Mononuclear cell (primary cell): ENCODE results near the gene ZNRF2. TPM values are rescaled to one million over a fixed set of nuclear protein-coding genes. Genes with fewer than 3 reads are reported as not detected.
"Not testable (repeated sequence)": the region's sequence is repeated elsewhere in the genome, so short reads cannot be mapped to it uniquely, and the experiment has no call there.

Experiments used
- H3K27me3 ChIP-seq: 2 replicates; pipeline ENCODE4 v1.6.0; 2011; ENCODE audit warnings: low read length, control low read depth; ENCODE audit not compliant: insufficient read depth
- H3K4me1 ChIP-seq: 2 replicates; pipeline ENCODE4 v1.5.1; 2011; ENCODE audit warnings: mild to moderate bottlenecking, low read length, control low read depth; ENCODE audit not compliant: insufficient read depth
- H3K4me3 ChIP-seq: 2 replicates; pipeline ENCODE4 v1.5.1; 2011; ENCODE audit warnings: mild to moderate bottlenecking, low read length, moderate library complexity
- H3K9me3 ChIP-seq: 2 replicates; pipeline ENCODE4 v1.5.1; 2011; ENCODE audit warnings: low read depth, mild to moderate bottlenecking, control low read depth, low read length
- total RNA-seq: library from RNA; depleted of rRNA; stranded (reverse); fragments of >200 nt; gene quantifications from one replicate; pipeline ENCODE4 v1.2.3, GENCODE V29; 2012

The ZNRF2 gene
- total RNA-seq, 1 donor: 34.1 TPM

- no peak overlapping the region for H3K4me3 ChIP-seq
- no peaks in the 10 kb centered on the region for H3K9me3 ChIP-seq
Observed at GRCh38 chr7:30367561-30367960, 83.2 kb downstream of the ZNRF2 start.

DNA sequence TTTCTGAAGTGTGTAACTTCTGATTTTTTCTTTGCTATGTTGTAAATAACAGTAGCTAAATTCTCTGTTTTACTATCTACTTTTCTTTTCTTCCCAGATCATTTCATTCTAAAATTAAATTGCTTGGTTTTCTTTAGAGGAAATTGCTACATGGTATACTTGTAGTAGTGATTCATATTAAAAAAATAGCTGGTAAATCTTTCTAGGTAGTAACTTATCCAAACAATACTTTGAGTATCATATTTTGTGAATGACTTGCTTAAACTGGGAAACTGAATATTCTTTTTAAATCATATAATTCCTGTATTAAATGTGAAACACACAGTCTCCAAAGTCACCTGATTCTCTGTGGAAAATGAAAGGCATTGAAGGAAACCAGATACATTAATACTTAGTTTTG lies 85.5 kb downstream of the ZNRF2 start:
- Histone ChIP-seq H3K4me3 (no peak overlapping the region), H3K9me3 (no peaks in the 10 kb centered on the region), H3K4me1 (peaks cover under 1% of the 10 kb centered on the region), H3K27me3 (no peaks in the 10 kb centered on the region)

More at GRCh38 chr7:30367561-30367960, 83.2 kb downstream of the ZNRF2 start:
- H3K4me1 ChIP-seq: peaks cover 9% of the 10 kb centered on the region
- H3K27me3 ChIP-seq: no peaks in the 10 kb centered on the region

GRCh38 chr7:30371321-30371720 lies 86.9 kb downstream of the ZNRF2 start:
- Histone ChIP-seq H3K4me3 (no peak overlapping the region), H3K4me1 (no peaks in the 10 kb centered on the region), H3K9me3 (no peaks in the 10 kb centered on the region), H3K27me3 (no peaks in the 10 kb centered on the region)

DNA sequence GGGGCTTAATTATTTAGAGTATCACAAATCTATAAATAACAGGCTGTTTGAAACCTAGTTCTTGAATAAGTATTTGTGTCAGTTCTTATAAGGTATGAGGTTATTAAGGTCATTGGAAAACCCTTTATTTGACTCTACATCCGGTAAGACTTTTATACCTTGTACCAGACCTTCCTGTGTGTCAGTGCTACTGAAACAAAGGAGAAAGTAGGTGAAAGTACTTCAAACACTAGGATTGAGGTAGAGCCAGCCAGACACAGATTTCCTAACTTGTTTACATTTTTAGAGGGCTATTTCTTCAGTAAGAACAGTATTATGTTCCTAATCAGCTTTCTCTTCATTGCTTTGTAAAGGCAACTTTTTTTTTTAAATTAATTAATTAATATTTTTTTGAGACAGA lies 93.9 kb downstream of the ZNRF2 start:
- no peaks in the 10 kb centered on the region for H3K9me3 ChIP-seq
- H3K4me3 ChIP-seq: no peak overlapping the region
- no peaks in the 10 kb centered on the region for H3K27me3 ChIP-seq
- H3K4me1 ChIP-seq: no peaks in the 10 kb centered on the region

DNA sequence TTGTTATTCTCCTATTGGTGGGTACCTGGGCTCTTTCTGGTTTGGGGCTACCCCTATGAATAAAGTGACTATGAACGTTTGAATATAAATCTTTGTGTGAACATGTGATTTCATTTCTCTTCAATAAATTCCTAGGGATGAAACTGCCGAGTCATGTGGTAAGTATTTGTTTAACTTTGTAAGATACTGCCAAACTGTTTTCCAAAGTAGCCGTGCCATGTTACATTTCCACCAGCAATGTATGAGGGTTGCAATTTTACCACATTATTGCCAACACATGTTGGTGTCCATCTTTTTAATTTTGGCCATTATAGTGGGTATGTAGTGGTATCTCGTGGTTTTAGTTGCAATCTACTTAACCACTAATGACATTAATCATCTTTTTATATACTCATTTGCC lies 94.7 kb downstream of the ZNRF2 start:
- Histone ChIP-seq H3K4me1 (no peaks in the 10 kb centered on the region), H3K4me3 (no peak overlapping the region), H3K9me3 (no peaks in the 10 kb centered on the region), H3K27me3 (no peaks in the 10 kb centered on the region)

- Histone ChIP-seq H3K4me1 (no peaks in the 10 kb centered on the region), H3K9me3 (no peaks in the 10 kb centered on the region), H3K27me3 (no peaks in the 10 kb centered on the region), H3K4me3 (no peak overlapping the region)
Observed at GRCh38 chr7:30379741-30380140, 95.3 kb downstream of the ZNRF2 start.

- H3K4me1 ChIP-seq: no peaks in the 10 kb centered on the region
- no peaks in the 10 kb centered on the region for H3K9me3 ChIP-seq
- H3K4me3 ChIP-seq: no peak overlapping the region
- no peaks in the 10 kb centered on the region for H3K27me3 ChIP-seq
Observed at GRCh38 chr7:30380294-30380693, 95.9 kb downstream of the ZNRF2 start.

DNA sequence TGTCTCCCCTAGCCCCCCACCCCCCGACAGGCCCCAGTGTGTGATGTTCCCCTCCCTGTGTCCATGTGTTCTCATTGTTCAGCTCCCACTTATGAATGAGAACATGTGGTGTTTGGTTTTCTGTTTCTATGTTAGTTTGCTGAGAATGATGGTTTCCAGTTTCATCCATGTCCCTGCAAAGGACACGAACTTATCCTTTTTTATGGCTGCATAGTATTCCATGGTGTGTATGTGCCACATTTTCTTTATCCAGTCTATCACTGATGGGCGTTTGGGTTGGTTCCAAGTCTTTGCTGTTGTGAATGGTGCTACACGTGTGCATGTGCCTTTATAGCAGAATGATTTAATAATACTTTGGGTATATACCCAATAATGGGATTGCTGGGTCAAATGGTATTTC lies 96.4 kb downstream of the ZNRF2 start:
- not testable (repeated sequence) for H3K4me1 ChIP-seq, H3K27me3 ChIP-seq, H3K4me3 ChIP-seq, H3K9me3 ChIP-seq

- H3K4me3 ChIP-seq: no peak overlapping the region
Observed at GRCh38 chr7:30382607-30383006, 98.2 kb downstream of the ZNRF2 start.

GRCh38 chr7:30389791-30390190 lies 105.4 kb downstream of the ZNRF2 start:
- Histone ChIP-seq H3K4me3 (no peak overlapping the region), H3K9me3 (no peaks in the 10 kb centered on the region), H3K27me3 (no peaks in the 10 kb centered on the region), H3K4me1 (no peaks in the 10 kb centered on the region)

More at GRCh38 chr7:30382607-30383006, 98.2 kb downstream of the ZNRF2 start:
- Histone ChIP-seq H3K27me3 (no peaks in the 10 kb centered on the region), H3K4me1 (no peaks in the 10 kb centered on the region), H3K9me3 (no peaks in the 10 kb centered on the region)

- no peak overlapping the region for H3K4me3 ChIP-seq
- no peaks in the 10 kb centered on the region for H3K27me3 ChIP-seq
- no peaks in the 10 kb centered on the region for H3K9me3 ChIP-seq
- no peaks in the 10 kb centered on the region for H3K4me1 ChIP-seq
Observed at GRCh38 chr7:30390736-30391636, 106.6 kb downstream of the ZNRF2 start.

DNA sequence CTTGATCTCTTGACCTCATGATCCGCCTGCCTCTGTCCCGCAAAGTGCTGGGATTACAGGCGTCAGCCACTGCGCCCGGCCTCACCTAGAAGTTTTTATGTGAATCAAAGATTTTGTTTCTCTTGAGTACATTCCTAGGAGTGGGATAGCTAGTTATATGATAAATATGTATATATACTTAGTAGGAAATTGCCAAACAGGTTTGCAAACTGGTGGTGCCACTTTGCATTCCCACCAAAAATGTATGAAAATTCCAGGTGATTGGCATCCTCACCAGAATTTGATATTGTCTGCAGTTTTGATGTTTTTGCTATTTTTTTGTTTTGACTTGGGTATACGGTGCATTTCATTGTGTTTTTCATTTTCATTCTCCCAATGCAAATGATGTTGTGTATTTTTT lies 107.4 kb downstream of the ZNRF2 start:
- Histone ChIP-seq H3K4me3 (no peak overlapping the region), H3K27me3 (no peaks in the 10 kb centered on the region), H3K4me1 (no peaks in the 10 kb centered on the region), H3K9me3 (no peaks in the 10 kb centered on the region)

DNA sequence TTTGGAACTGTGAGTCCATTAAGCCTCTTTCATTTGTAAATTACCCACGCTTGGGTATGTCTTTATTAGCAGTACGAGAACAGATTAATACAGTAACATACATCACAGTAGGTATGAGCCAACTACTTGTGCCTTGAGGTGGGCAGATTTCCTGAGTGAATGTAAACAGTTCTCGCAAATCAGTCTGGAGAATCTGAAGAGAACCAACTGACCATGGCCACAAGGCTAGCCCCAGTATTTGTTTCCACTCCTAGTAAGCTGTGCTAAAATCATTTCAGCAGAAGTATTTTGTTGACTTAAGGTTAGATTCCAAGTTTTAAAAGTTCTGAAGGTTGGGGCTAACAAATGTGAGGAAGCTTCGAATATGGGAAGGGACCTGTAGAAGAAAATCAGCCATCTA lies 111.3 kb downstream of the ZNRF2 start:
- H3K9me3 ChIP-seq: no peaks in the 10 kb centered on the region
- no peaks in the 10 kb centered on the region for H3K27me3 ChIP-seq
- H3K4me3 ChIP-seq: no peak overlapping the region
- H3K4me1 ChIP-seq: no peaks in the 10 kb centered on the region

DNA sequence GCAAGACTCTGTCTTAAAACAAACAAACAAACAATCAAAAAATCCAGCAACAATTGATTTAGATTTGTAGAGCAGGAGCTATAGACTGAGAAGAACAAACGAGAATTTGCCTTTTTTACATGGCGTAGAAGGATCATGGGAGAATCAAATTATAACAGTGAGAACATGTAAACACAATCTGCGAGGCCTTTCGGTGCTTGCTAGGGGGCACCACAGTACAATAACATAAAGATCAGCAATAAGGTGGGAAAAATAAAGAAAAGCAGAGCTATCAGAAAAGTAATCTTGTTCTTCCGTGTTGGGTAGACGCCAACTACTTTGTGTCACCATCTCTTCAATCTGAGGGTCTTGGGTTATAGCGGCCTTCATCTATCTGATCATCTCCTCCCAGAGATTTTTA lies 112.0 kb downstream of the ZNRF2 start:
- Histone ChIP-seq H3K4me3 (no peak overlapping the region), H3K9me3 (no peaks in the 10 kb centered on the region), H3K27me3 (no peaks in the 10 kb centered on the region), H3K4me1 (no peaks in the 10 kb centered on the region)

DNA sequence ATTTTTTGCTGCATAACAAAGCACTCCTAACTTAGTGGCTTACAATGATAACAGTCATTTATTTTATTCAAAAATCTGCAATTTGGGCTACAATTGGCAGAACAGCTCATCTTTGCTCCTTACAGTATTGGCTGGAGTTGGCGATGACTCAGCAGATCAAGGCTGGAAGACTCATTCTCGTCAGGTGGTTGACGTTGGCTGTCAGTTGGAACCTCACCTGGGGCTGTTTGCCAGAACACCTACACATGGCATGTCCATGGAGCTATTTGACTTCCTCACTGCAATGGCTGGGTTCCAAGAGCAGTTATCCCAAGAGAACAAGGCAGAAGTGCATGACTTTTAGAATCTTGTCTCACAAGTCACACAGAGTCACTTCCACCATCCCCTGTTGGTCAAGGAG lies 119.1 kb downstream of the ZNRF2 start:
- Histone ChIP-seq H3K9me3 (no peaks in the 10 kb centered on the region), H3K27me3 (no peaks in the 10 kb centered on the region), H3K4me3 (no peak overlapping the region), H3K4me1 (no peaks in the 10 kb centered on the region)

DNA sequence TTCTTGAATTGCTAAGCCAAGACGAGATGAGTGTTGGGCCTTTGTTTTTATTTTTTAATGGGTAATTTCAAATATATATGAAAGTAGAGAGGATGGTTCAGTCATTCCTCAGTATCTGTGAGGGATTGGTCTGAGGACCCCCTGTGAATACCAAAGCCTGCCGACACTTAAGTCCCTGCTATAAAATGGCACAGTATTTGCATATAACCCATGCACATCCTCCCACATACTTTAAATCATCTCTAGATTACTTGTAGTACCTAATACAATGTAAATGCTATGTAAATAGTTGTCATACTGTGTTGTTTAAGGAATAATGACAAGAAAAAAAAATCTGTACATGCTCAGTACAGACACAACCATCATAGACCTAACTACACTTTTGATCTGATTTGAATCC lies 120.8 kb downstream of the ZNRF2 start:
- Histone ChIP-seq H3K27me3 (no peaks in the 10 kb centered on the region), H3K9me3 (no peaks in the 10 kb centered on the region), H3K4me1 (no peaks in the 10 kb centered on the region), H3K4me3 (no peak overlapping the region)
